Measurements from ENCODE around the gene SYT17.

SYT17 gene

GRCh38 chr16:19265380-19265930, 97.4 kb downstream of the SYT17 start:
- no peak for DNase-seq (ENCODE audit: low read depth)

GRCh38 chr16:19266774-19267173, 98.7 kb downstream of the SYT17 start:
- DNase-seq (ENCODE audit: low read depth): no peak

- DNase-seq (ENCODE audit: low read depth): no peak
Measured at GRCh38 chr16:19269098-19269497, 101.1 kb downstream of the SYT17 start.

- DNase-seq (ENCODE audit: low read depth): no peak
Measured at GRCh38 chr16:19274165-19274797, 106.2 kb downstream of the SYT17 start.

- DNase-seq (ENCODE audit: low read depth): no peak
Measured at GRCh38 chr16:19278403-19278802, 110.4 kb downstream of the SYT17 start.

GRCh38 chr16:19281246-19281645, 113.2 kb downstream of the SYT17 start:
- no peak for DNase-seq (ENCODE audit: low read depth)

- no peak for DNase-seq (ENCODE audit: low read depth)
Measured at GRCh38 chr16:19282101-19282500, 114.1 kb downstream of the SYT17 start.

GRCh38 chr16:19283637-19284036, 115.6 kb downstream of the SYT17 start:
- DNase-seq (ENCODE audit: low read depth): no peak

- DNase-seq (ENCODE audit: low read depth): no peak
Measured at GRCh38 chr16:19284207-19284606, 116.2 kb downstream of the SYT17 start.

- no peak for DNase-seq (ENCODE audit: low read depth)
Measured at GRCh38 chr16:19285431-19285830, 117.4 kb downstream of the SYT17 start, which contains the start of gene CLEC19A. TSS of gene CLEC19A (plus strand) at chr16:19285731. CDS start at chr16:19285852, 121 bp downstream.

- DNase-seq (ENCODE audit: low read depth): no peak
Measured at GRCh38 chr16:19286827-19287226, 118.8 kb downstream of the SYT17 start.

GRCh38 chr16:19287241-19287640, 119.2 kb downstream of the SYT17 start:
- DNase-seq (ENCODE audit: low read depth): no peak

GRCh38 chr16:19288872-19289799, 121.1 kb downstream of the SYT17 start:
- DNase-seq (ENCODE audit: low read depth): no peak

- DNase-seq (ENCODE audit: low read depth): no peak
Measured at GRCh38 chr16:19289811-19290485, 121.9 kb downstream of the SYT17 start.

GRCh38 chr16:19290860-19291259, 122.8 kb downstream of the SYT17 start:
- DNase-seq (ENCODE audit: low read depth): no peak

- no peak for DNase-seq (ENCODE audit: low read depth)
Measured at GRCh38 chr16:19291475-19291874, 123.4 kb downstream of the SYT17 start.

GRCh38 chr16:19292186-19292585, 124.1 kb downstream of the SYT17 start:
- no peak for DNase-seq (ENCODE audit: low read depth)

GRCh38 chr16:19294156-19294649, 126.2 kb downstream of the SYT17 start:
- DNase-seq (ENCODE audit: low read depth): no peak

GRCh38 chr16:19295393-19295792, 127.4 kb downstream of the SYT17 start:
- DNase-seq (ENCODE audit: low read depth): no peak

GRCh38 chr16:19297454-19297853, 129.4 kb downstream of the SYT17 start:
- DNase-seq (ENCODE audit: low read depth): no peak

GRCh38 chr16:19299565-19299964, 131.5 kb downstream of the SYT17 start:
- DNase-seq (ENCODE audit: low read depth): no peak

- no peak for DNase-seq (ENCODE audit: low read depth)
Measured at GRCh38 chr16:19301931-19302330, 133.9 kb downstream of the SYT17 start.

All from activated T-cell treated with anti-CD3 and anti-CD28 coated beads for 1 hour (primary cell).